Type B pancreatic cell (in vitro differentiated cells): Measurements from ENCODE around the gene IL12RB2. TPM values are rescaled to one million over a fixed set of nuclear protein-coding genes. Genes with fewer than 3 reads are reported as not detected.
"Not testable (repeated sequence)": the region's sequence is repeated elsewhere in the genome, so short reads cannot be mapped to it uniquely, and the experiment has no call there.

Experiments used
- DNase-seq: peaks from one replicate; pipeline ENCODE4 v3.0.0; 2021; ENCODE audit warnings: mixed read lengths; ENCODE audit not compliant: unreplicated experiment; ENCODE audit errors: extremely low spot score
- H3K27ac Mint-ChIP-seq: 2 replicates; pipeline ENCODE4 v1.8.0; 2021; ENCODE audit warnings: mild to moderate bottlenecking, mixed read lengths
- H3K27me3 Mint-ChIP-seq: 2 replicates; pipeline ENCODE4 v1.8.0; 2021; ENCODE audit warnings: mixed read lengths
- H3K36me3 Mint-ChIP-seq: 2 replicates; pipeline ENCODE4 v1.8.0; 2021; ENCODE audit warnings: mixed read lengths
- H3K4me1 Mint-ChIP-seq: one replicate; pipeline ENCODE4 v1.8.0; 2021; ENCODE audit warnings: mixed read lengths; ENCODE audit not compliant: unreplicated experiment
- H3K4me3 Mint-ChIP-seq: 2 replicates; pipeline ENCODE4 v1.8.0; 2021; ENCODE audit warnings: mild to moderate bottlenecking, mixed read lengths
- H3K9me3 Mint-ChIP-seq: 2 replicates; pipeline ENCODE4 v1.8.0; 2021; ENCODE audit warnings: mixed read lengths
- CTCF ChIP-seq: fragments of 200-600 bp; sonication (generic); conservative IDR thresholded peaks from 2 replicates; pipeline ENCODE4 v1.5.0; 2021; ENCODE audit warnings: antibody characterized with exemption, mild to moderate bottlenecking
- total RNA-seq: library from RNA; stranded (reverse); gene quantifications from 2 replicates; pipeline ENCODE4 v1.2.1, GENCODE V29; 2021; ENCODE audit warnings: low replicate concordance

Gene IL12RB2
- total RNA-seq, 1 donor from 2014 or later = 0.46 TPM

GRCh38 chr1:67439277-67440029 lies 131.8 kb downstream of the IL12RB2 start:
- DNase-seq = no peak
- Mint-ChIP-seq H3K27ac (no peak overlapping the region), H3K36me3 (no peaks in the 10 kb centered on the region), H3K9me3 (no peaks in the 10 kb centered on the region), H3K27me3 (no peaks in the 10 kb centered on the region), H3K4me3 (no peak overlapping the region), H3K4me1 (peaks cover 36% of the 10 kb centered on the region)
- TF ChIP-seq CTCF = no peak

GRCh38 chr1:67440339-67440738 lies 132.7 kb downstream of the IL12RB2 start:
- no peaks in the 10 kb centered on the region for H3K27me3 Mint-ChIP-seq
- H3K36me3 Mint-ChIP-seq = no peaks in the 10 kb centered on the region
- H3K4me1 Mint-ChIP-seq = peaks cover 31% of the 10 kb centered on the region
- no peak overlapping the region for H3K27ac Mint-ChIP-seq
- DNase-seq = no peak
- H3K9me3 Mint-ChIP-seq = no peaks in the 10 kb centered on the region
- no peak overlapping the region for H3K4me3 Mint-ChIP-seq
- TF ChIP-seq CTCF = no peak

- H3K27me3 Mint-ChIP-seq = no peaks in the 10 kb centered on the region
- no peak overlapping the region for H3K4me3 Mint-ChIP-seq
- DNase-seq = no peak
- H3K36me3 Mint-ChIP-seq = no peaks in the 10 kb centered on the region
- H3K27ac Mint-ChIP-seq = peak overlapping the region; percentile 29
- TF ChIP-seq CTCF = no peak
- H3K4me1 Mint-ChIP-seq = peaks cover 31% of the 10 kb centered on the region
- H3K9me3 Mint-ChIP-seq = no peaks in the 10 kb centered on the region
Measured at GRCh38 chr1:67441183-67441582, 133.5 kb downstream of the IL12RB2 start.

- no peak for TF ChIP-seq CTCF
- H3K27ac Mint-ChIP-seq = no peak overlapping the region
- no peaks in the 10 kb centered on the region for H3K9me3 Mint-ChIP-seq
- peaks cover 31% of the 10 kb centered on the region for H3K4me1 Mint-ChIP-seq
- no peaks in the 10 kb centered on the region for H3K36me3 Mint-ChIP-seq
- no peak overlapping the region for H3K4me3 Mint-ChIP-seq
- DNase-seq = no peak
- peaks cover 4% of the 10 kb centered on the region for H3K27me3 Mint-ChIP-seq
Measured at GRCh38 chr1:67441739-67442281, 134.1 kb downstream of the IL12RB2 start.

- H3K4me1 Mint-ChIP-seq = peaks cover 13% of the 10 kb centered on the region
- H3K36me3 Mint-ChIP-seq, H3K4me3 Mint-ChIP-seq, H3K27me3 Mint-ChIP-seq, DNase-seq, H3K27ac Mint-ChIP-seq, H3K9me3 Mint-ChIP-seq: not testable (repeated sequence)
Measured at GRCh38 chr1:67446014-67446413, 138.3 kb downstream of the IL12RB2 start.

Other genes with a start within 250 kb of the IL12RB2 start
- gene C1orf141, start 172.9 kb upstream of the IL12RB2 start, total RNA-seq = not detected in 2 replicates
- 0.14 TPM in 1 of 2 replicates, not detected in the other for gene IL23R, start 141.4 kb upstream of the IL12RB2 start, total RNA-seq
- 252 and 277 TPM in 2 replicates for gene SERBP1, start 122.5 kb downstream of the IL12RB2 start, total RNA-seq